ENCODE measurements around the gene TAF11L7.
"Not testable (repeated sequence)": the region's sequence is repeated elsewhere in the genome, so short reads cannot be mapped to it uniquely, and the experiment has no call there.

TAF11L7 gene

DNA sequence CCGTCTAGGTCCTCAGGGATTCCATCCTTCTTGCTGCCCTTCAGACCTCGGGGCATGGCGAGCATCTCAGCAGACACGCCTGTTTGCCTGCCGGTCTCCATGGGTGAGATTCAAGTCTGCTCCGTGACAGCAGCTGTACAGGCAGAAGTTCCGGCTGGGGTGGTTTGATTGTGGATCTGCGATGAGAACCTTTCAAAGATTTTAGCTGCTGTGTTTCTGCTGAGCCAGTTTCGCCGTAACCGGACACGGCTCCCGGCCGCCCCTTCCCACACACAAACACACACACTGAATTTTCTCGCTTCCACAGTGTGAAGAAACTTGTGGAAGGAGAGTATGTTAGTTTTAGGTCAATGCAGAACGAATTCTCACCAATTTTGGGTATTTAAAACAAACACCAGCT lies at the start of gene TAF11L7:
Gene TAF11L7 (minus strand): TSS at position 101 of the 400 bp plus-strand sequence.
- not testable (repeated sequence) for DNase-seq (ENCODE audit: low spot score)

- DNase-seq (ENCODE audit: low spot score), result no peak
Observed at GRCh38 chr5:17634160-17634559, 48.6 kb upstream of the TAF11L7 start, which contains the start of gene TAF11L14. Gene TAF11L14 (plus strand): TSS chr5:17634460.

- not testable (repeated sequence) for DNase-seq (ENCODE audit: low spot score)
Observed at GRCh38 chr5:17631788-17632187, 46.2 kb upstream of the TAF11L7 start, which contains the start of gene TAF11L13. Gene TAF11L13 (plus strand): TSS chr5:17632088.

DNA sequence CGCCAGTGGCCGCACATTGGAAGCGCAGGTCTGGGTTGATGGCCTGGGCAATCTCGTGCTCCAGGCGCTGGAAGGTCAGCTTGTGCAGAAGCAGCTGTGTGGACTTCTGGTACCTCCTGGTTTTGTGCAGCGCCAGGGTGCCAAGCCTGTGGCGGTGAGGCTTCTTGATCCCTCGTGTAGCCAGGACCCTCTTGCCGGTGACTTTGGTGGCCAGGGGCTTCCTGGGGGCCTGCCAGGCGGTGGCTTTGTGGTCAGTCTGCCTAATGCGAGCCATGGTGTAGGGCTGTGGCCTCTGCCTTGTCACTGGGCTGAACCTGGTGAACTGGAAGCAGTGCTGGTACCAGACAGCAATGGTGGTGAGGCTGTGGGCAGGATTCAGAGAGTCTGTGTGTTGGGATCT lies 40.1 kb upstream of the TAF11L7 start:
- DNase-seq (ENCODE audit: low spot score), result no peak

GRCh38 chr5:17620627-17621026 lies 35.1 kb upstream of the TAF11L7 start:
- DNase-seq (ENCODE audit: low spot score), result no peak

DNA sequence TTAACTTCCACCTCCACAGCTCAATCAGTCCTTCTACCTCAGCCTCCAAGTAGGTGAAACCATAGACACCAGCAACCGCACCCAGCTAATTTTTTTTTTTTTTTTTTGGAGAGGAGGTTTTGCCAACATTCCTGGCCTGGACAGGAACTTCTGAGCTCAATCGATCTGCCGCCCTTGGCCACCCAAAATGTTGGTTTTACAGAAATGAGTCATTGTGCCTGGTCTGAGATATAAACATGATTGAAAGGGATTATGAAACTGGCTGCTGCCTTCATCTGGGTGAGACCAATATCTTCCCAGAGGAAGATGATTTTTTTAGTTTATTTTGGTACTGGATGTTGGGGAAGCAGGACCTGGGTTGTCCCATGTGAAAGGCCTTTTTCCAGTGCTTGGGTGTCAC lies 33.8 kb upstream of the TAF11L7 start:
- no peak for DNase-seq (ENCODE audit: low spot score)

GRCh38 chr5:17614872-17615605 lies 29.5 kb upstream of the TAF11L7 start:
- DNase-seq (ENCODE audit: low spot score), result no peak

- not testable (repeated sequence) for DNase-seq (ENCODE audit: low spot score)
Observed at GRCh38 chr5:17610092-17610491, 24.5 kb upstream of the TAF11L7 start, which contains the start of gene TAF11L12. Gene TAF11L12 (plus strand): TSS chr5:17610392.

DNA sequence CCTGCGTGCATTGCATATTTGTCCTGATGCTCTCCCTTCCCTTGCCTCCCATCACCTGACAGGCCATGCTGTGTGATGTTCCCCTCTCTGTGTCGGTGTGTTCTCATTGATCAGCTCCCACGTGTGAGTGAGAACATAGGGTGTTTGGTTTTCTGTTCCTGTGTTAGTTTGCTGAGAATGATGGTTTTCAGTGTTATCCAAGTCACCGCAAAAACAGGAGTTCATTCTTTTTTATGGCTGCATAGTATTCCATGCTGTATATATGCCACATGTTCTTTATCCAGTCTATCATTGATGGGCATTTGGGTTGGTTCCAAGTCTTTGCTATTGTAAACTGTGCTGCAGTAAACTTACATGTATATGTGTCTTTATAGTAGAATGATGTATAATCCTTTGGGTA lies 21.9 kb upstream of the TAF11L7 start:
- DNase-seq (ENCODE audit: low spot score), result not testable (repeated sequence)

GRCh38 chr5:17604951-17605350 lies 19.4 kb upstream of the TAF11L7 start:
- no peak for DNase-seq (ENCODE audit: low spot score)

- not testable (repeated sequence) for DNase-seq (ENCODE audit: low spot score)
Observed at GRCh38 chr5:17603880-17604279, 18.3 kb upstream of the TAF11L7 start, which contains the start of gene TAF11L11. Gene TAF11L11 (plus strand): TSS chr5:17604183.

DNA sequence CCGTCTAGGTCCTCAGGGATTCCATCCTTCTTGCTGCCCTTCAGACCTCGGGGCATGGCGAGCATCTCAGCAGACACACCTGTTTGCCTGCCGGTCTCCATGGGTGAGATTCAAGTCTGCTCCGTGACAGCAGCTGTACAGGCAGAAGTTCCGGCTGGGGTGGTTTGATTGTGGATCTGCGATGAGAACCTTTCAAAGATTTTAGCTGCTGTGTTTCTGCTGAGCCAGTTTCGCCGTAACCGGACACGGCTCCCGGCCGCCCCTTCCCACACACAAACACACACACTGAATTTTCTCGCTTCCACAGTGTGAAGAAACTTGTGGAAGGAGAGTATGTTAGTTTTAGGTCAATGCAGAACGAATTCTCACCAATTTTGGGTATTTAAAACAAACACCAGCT lies 12.2 kb upstream of the TAF11L7 start, which contains the start of gene TAF11L10:
Gene TAF11L10 (minus strand): TSS at position 101 of the 400 bp plus-strand sequence.
- DNase-seq (ENCODE audit: low spot score), result not testable (repeated sequence)

DNA sequence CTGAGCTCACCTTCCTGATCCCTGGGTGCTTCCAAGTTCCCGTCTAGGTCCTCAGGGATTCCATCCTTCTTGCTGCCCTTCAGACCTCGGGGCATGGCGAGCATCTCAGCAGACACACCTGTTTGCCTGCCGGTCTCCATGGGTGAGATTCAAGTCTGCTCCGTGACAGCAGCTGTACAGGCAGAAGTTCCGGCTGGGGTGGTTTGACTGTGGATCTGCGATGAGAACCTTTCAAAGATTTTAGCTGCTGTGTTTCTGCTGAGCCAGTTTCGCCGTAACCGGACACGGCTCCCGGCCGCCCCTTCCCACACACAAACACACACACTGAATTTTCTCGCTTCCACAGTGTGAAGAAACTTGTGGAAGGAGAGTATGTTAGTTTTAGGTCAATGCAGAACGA lies 8.7 kb upstream of the TAF11L7 start, which contains the start of gene TAF11L9:
Gene TAF11L9 (minus strand): TSS at position 140 of the 400 bp plus-strand sequence.
- not testable (repeated sequence) for DNase-seq (ENCODE audit: low spot score)

- DNase-seq (ENCODE audit: low spot score), result not testable (repeated sequence)
Observed at GRCh38 chr5:17590860-17591259, 5.3 kb upstream of the TAF11L7 start, which contains the start of gene TAF11L8. Gene TAF11L8 (minus strand): TSS chr5:17590960.
